Epithelial cell of proximal tubule (primary cell): ENCODE results near the gene C5AR1. TPM values are rescaled to one million over a fixed set of nuclear protein-coding genes. Genes with fewer than 3 reads are reported as not detected.

ENCODE experiments used
- DNase-seq: peaks from one replicate; pipeline ENCODE4 v3.0.0-alpha.2; 2011; ENCODE audit warnings: low read depth
- H3K4me3 ChIP-seq: 2 replicates; pipeline ENCODE4 v1.5.1; 2011; ENCODE audit warnings: low read depth, mild to moderate bottlenecking, low read length
- CTCF ChIP-seq: conservative IDR thresholded peaks from 2 replicates; pipeline ENCODE4 v1.5.1; 2012; ENCODE audit warnings: low read depth, mild to moderate bottlenecking, low read length
- total RNA-seq: library from RNA; depleted of rRNA; stranded (reverse); fragments of >200 nt; gene quantifications from 2 replicates; pipeline ENCODE4 v1.2.3, GENCODE V29; 2015

C5AR1 gene
- total RNA-seq, 1 donor from 2014 or later = not detected

GRCh38 chr19:47310819-47311218 is 1.2 kb downstream of the C5AR1 start:
- no peak overlapping the region for H3K4me3 ChIP-seq
- DNase-seq = no peak
- no peak for TF ChIP-seq CTCF

GRCh38 chr19:47312366-47313006 is 2.8 kb downstream of the C5AR1 start:
- no peak for TF ChIP-seq CTCF
- H3K4me3 ChIP-seq = no peak overlapping the region
- no peak for DNase-seq

- no peak for TF ChIP-seq CTCF
- no peak overlapping the region for H3K4me3 ChIP-seq
- no peak for DNase-seq
These were observed 4.2 kb downstream of the C5AR1 start for GRCh38 chr19:47313754-47314295.

GRCh38 chr19:47315125-47315821 is 5.6 kb downstream of the C5AR1 start:
- TF ChIP-seq CTCF = no peak
- no peak overlapping the region for H3K4me3 ChIP-seq
- peak; percentile 76 for DNase-seq

GRCh38 chr19:47316513-47316912 is 6.9 kb downstream of the C5AR1 start:
- no peak overlapping the region for H3K4me3 ChIP-seq
- no peak for TF ChIP-seq CTCF
- no peak for DNase-seq

GRCh38 chr19:47319923-47320871 is 10.5 kb downstream of the C5AR1 start:
- no peak for DNase-seq

More at GRCh38 chr19:47319923-47320871, 10.5 kb downstream of the C5AR1 start:
- no peak overlapping the region for H3K4me3 ChIP-seq
- no peak for TF ChIP-seq CTCF
